OCI-LY3 (cell line): Measurements from ENCODE around the gene DOCK10.

Source experiments
- H2AFZ ChIP-seq: fragments of 200-600, 300-600 bp; shearing (Covaris generic); 2 replicates; pipeline ENCODE4 v1.6.0; 2014; ENCODE audit warnings: antibody characterized with exemption, low read depth, low read length
- H3K27ac ChIP-seq: fragments of 200-600, 300-600 bp; sonication (generic); 2 replicates; pipeline ENCODE4 v1.5.1; 2014; ENCODE audit warnings: mild to moderate bottlenecking, low read length, moderate library complexity, mixed read lengths
- H3K27me3 ChIP-seq: fragments of 200-600, 300-600 bp; sonication (generic); 2 replicates; pipeline ENCODE4 v1.6.1; 2014; ENCODE audit warnings: low read depth, low read length, mixed read lengths
- H3K36me3 ChIP-seq: fragments of 200-600, 300-600 bp; sonication (generic); replicated peaks from 2 replicates; pipeline ENCODE3; 2014; ENCODE audit warnings: low read depth, low read length, mixed read lengths
- H3K4me1 ChIP-seq: fragments of 300-600, 200-600 bp; sonication (generic); 2 replicates; pipeline ENCODE4 v1.6.1; 2014; ENCODE audit warnings: low read length, mixed read lengths
- H3K4me2 ChIP-seq: fragments of 200-600, 300-600 bp; sonication (generic); 2 replicates; pipeline ENCODE4 v1.6.1; 2014; ENCODE audit warnings: low read length, mixed read lengths
- H3K4me3 ChIP-seq: fragments of 300-600, 200-600 bp; sonication (generic); 2 replicates; pipeline ENCODE4 v1.5.1; 2014; ENCODE audit warnings: antibody characterized with exemption, mild to moderate bottlenecking, low read length, moderate library complexity
- H3K79me2 ChIP-seq: fragments of 300-600, 200-600 bp; shearing (Covaris generic); 2 replicates; pipeline ENCODE4 v1.6.1; 2014; ENCODE audit warnings: mild to moderate bottlenecking, low read length, mixed read lengths
- H3K9ac ChIP-seq: fragments of 300-600, 200-600 bp; shearing (Covaris generic); 2 replicates; pipeline ENCODE4 v1.6.0; 2014; ENCODE audit warnings: mild to moderate bottlenecking, low read length, moderate library complexity
- H3K9me3 ChIP-seq: fragments of 200-600, 300-600 bp; shearing (Covaris generic); 2 replicates; pipeline ENCODE4 v1.6.1; 2014; ENCODE audit warnings: low read length, mixed read lengths; ENCODE audit not compliant: insufficient read depth
- H4K20me1 ChIP-seq: fragments of 200-600, 300-600 bp; sonication (generic); 2 replicates; pipeline ENCODE4 v1.6.1; 2016; ENCODE audit warnings: low read length, mixed read lengths; ENCODE audit not compliant: insufficient read depth
- CTCF ChIP-seq: fragments of 200-600, 300-600 bp; sonication (generic); IDR thresholded peaks from 2 replicates; pipeline ENCODE4 v1.5.1; 2014; ENCODE audit warnings: antibody characterized with exemption, low read length, low read depth
- EZH2phosphoT487 ChIP-seq: fragments of 200-600 bp; shearing (Covaris generic); IDR thresholded peaks from 2 replicates; pipeline ENCODE4 v1.6.1; 2018; ENCODE audit warnings: antibody characterized with exemption, mixed run types, low read depth

The DOCK10 gene

DNA sequence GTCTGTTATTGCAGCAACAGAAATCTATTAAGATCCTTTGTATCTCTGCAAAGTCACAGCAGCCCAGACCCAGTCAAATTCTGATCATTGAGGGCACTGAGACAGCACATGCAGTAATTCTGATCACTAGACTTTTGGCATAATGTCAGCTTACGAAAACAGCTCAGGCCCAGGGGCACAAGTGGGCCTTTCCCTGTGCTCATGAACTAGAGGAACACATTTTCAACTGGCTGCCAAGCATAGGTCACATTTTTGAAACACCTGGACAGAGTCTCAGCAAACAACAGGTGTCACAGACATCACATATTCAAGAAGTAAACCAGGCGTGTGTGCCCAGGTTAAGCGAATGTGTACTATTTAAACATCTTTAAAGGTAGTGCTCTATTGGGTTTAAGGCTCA, 13.7 kb downstream of the DOCK10 start:
- Histone ChIP-seq H3K27me3 (no peaks in the 10 kb centered on the region), H3K27ac (peak overlapping the region; percentile 96), H3K4me1 (peaks cover 82% of the 10 kb centered on the region), H2AFZ (no peak overlapping the region), H3K9ac (peak overlapping the region; percentile 66; the same call in 1 of the 2 replicates), H3K9me3 (no peaks in the 10 kb centered on the region), H3K36me3 (peaks cover 12% of the 10 kb centered on the region), H4K20me1 (peaks cover under 1% of the 10 kb centered on the region; the same call in 1 of the 2 replicates), H3K4me3 (peak overlapping the region; percentile 33), H3K79me2 (peaks cover 91% of the 10 kb centered on the region), H3K4me2 (peak overlapping the region; percentile 66)
- no peak for TF ChIP-seq EZH2phosphoT487
- TF ChIP-seq CTCF: no peak

DNA sequence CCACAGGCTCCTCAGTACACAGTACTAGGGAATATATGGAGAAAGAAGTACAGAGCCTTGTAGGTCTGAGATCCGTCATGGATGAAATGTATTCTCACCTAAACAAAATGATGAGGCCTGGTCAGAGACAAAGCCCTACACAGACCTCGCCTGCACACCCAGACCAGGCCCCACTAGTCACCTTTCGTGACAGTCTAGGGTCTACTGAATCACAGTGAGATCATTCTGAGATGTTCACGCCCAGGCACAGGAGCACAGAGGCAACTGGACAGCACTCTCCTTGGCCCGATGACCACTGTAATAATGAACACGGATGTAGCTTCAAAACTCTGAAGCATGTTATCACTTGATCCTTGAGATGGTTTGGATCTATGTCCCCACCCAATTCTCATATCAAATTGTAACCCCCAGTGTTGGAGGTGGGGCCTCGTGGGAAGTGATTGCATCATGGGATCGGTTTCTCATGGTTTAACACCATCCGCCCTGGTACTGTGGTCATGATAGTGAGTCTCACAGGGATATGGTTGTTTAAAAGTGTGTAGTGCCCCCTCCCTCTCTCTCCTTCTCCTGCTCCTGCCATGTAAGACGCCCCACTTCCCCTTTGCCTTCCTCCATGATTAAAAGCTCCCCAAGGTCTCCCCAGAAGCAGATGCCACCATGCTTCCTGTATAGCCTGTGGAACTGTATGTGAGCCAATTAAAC, 15.1 kb downstream of the DOCK10 start:
- Histone ChIP-seq H4K20me1 (peaks cover 4% of the 10 kb centered on the region; the same call in 1 of the 2 replicates), H3K79me2 (peaks cover 92% of the 10 kb centered on the region), H3K4me2 (peak overlapping the region; percentile 66), H3K9me3 (no peaks in the 10 kb centered on the region), H3K27ac (peak overlapping the region; percentile 96), H3K9ac (peak overlapping the region; percentile 66; the same call in 1 of the 2 replicates), H3K4me1 (peaks cover 78% of the 10 kb centered on the region), H3K27me3 (no peaks in the 10 kb centered on the region), H3K36me3 (peaks cover 9% of the 10 kb centered on the region), H2AFZ (no peak overlapping the region), H3K4me3 (peak overlapping the region; percentile 33; the same call in 1 of the 2 replicates)
- TF ChIP-seq CTCF: no peak
- TF ChIP-seq EZH2phosphoT487: no peak

- peaks cover 92% of the 10 kb centered on the region for H3K79me2 ChIP-seq
Measured at GRCh38 chr2:225025917-225026571, 16.2 kb downstream of the DOCK10 start.

More at GRCh38 chr2:225025917-225026571, 16.2 kb downstream of the DOCK10 start:
- TF ChIP-seq EZH2phosphoT487: no peak
- TF ChIP-seq CTCF: no peak
- Histone ChIP-seq H3K27ac (peak overlapping the region; percentile 96), H4K20me1 (peaks cover 4% of the 10 kb centered on the region; the same call in 1 of the 2 replicates), H3K9me3 (no peaks in the 10 kb centered on the region), H3K4me2 (peak overlapping the region; percentile 66), H3K9ac (peak overlapping the region; percentile 14; the same call in 1 of the 2 replicates), H3K4me1 (peaks cover 66% of the 10 kb centered on the region), H2AFZ (no peak overlapping the region), H3K27me3 (no peaks in the 10 kb centered on the region), H3K36me3 (peaks cover 13% of the 10 kb centered on the region), H3K4me3 (peak overlapping the region; percentile 14; the same call in 1 of the 2 replicates)
